Lower leg skin (tissue), 4 donors: ENCODE measurements around the gene HLX. TPM values are rescaled to one million over a fixed set of nuclear protein-coding genes. Genes with fewer than 3 reads are reported as not detected.

Source experiments
- DNase-seq, 2 donors: peaks; one replicate each; pipeline ENCODE4 v3.0.0-alpha.2; 2019; ENCODE audit warnings: low spot score in 2 of 2
- H3K4me3 ChIP-seq: fragments of 200-600 bp; sonication (generic); 2 replicates; pipeline ENCODE4 v1.5.1; 2017; ENCODE audit warnings: mild to moderate bottlenecking, low read depth; ENCODE audit not compliant: poor library complexity, severe bottlenecking
- POLR2A ChIP-seq, 2 donors: fragments of 450-650 bp; IDR thresholded peaks; one replicate each; pipeline ENCODE4 v1.6.1; 2016 to 2017; ENCODE audit warnings: antibody characterized with exemption in 2 of 2, mild to moderate bottlenecking in 1 of 2, moderate library complexity in 1 of 2
- WGBS, 2 donors: methylation state at CpG; one replicate each; pipeline ENCODE4 v1.1.5; 2018; 5-methylcytosine and 5-hydroxymethylcytosine counted together
- intact Hi-C: fragments of 100-400 bp; cut with DNase I; formaldehyde crosslinking; loops from one replicate; pipeline ENCODE4 v1.15.0; 2023; ENCODE audit warnings: low total_unique reads
- total RNA-seq, 4 donors: library from RNA; depleted of rRNA; stranded (reverse); fragments of >200 nt; gene quantifications; one replicate each; pipeline ENCODE4 v1.1.0, GENCODE V29; 2016
- TF ChIP-seq, protein P1 (sequence below), 3 donors: fragments of 450-650 bp; IDR thresholded peaks; one replicate each; pipeline ENCODE4 v1.5.1; 2016; ENCODE audit warnings: antibody characterized with exemption in 3 of 3, mild to moderate bottlenecking in 3 of 3, moderate library complexity in 2 of 3

Gene HLX
- total RNA-seq, 4 donors from 2014 or later: 2.9 to 12.9 (median 3.2) TPM

DNA sequence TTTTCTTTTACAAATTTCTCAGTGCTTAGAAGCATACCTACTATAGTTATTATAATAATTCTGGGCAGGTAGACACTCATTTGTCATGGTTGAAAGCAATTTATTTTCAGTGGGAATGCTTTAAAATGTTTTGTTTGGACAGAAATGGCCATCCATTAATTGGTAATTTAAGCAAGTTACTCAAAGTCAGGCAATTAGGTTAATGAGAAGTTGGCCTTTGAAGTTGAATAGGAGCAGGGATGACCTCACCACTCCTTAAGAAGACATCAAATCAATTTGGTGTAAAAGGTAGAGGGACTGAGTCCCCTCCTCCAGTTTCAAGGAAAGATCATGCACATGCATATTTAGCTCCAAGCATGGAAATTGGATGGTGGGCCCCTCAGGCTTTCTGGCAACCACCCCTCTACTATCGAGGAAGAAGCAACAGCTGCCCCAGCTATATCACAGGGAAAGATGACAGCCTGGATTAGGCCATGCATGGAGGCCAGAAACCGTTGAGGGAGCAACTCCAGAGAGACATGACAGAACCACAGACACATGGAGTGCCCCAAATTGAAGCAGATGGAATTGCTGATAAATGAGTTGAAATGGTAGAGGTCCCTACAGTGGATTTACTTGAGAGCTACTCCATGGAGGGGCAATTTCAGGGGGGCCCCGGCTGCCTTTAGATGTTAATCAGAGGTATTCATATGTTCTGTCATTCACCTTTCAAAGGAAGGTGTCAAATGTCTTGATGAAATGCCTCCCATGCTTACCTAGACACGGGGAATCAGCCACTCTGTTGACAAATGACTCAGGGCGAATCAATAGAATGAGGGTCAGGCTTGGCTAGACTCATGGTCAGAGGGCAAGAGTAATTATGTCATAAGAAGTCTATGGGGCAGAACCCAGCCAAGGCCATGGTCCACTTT, 26.7 kb downstream of the HLX start:
- DNase-seq: no peak
- TF ChIP-seq, protein P1, sequence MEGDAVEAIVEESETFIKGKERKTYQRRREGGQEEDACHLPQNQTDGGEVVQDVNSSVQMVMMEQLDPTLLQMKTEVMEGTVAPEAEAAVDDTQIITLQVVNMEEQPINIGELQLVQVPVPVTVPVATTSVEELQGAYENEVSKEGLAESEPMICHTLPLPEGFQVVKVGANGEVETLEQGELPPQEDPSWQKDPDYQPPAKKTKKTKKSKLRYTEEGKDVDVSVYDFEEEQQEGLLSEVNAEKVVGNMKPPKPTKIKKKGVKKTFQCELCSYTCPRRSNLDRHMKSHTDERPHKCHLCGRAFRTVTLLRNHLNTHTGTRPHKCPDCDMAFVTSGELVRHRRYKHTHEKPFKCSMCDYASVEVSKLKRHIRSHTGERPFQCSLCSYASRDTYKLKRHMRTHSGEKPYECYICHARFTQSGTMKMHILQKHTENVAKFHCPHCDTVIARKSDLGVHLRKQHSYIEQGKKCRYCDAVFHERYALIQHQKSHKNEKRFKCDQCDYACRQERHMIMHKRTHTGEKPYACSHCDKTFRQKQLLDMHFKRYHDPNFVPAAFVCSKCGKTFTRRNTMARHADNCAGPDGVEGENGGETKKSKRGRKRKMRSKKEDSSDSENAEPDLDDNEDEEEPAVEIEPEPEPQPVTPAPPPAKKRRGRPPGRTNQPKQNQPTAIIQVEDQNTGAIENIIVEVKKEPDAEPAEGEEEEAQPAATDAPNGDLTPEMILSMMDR (IDR thresholded peaks at IDR 0.05): no peak
- no peak for TF ChIP-seq POLR2A (IDR thresholded peaks at IDR 0.05)
- intact Hi-C loops: no loop called here
- no peak overlapping the region for H3K4me3 ChIP-seq
- WGBS, 2 donors: 57 to 65% methylated on average over 5 of the region's 5 CpGs

DNA sequence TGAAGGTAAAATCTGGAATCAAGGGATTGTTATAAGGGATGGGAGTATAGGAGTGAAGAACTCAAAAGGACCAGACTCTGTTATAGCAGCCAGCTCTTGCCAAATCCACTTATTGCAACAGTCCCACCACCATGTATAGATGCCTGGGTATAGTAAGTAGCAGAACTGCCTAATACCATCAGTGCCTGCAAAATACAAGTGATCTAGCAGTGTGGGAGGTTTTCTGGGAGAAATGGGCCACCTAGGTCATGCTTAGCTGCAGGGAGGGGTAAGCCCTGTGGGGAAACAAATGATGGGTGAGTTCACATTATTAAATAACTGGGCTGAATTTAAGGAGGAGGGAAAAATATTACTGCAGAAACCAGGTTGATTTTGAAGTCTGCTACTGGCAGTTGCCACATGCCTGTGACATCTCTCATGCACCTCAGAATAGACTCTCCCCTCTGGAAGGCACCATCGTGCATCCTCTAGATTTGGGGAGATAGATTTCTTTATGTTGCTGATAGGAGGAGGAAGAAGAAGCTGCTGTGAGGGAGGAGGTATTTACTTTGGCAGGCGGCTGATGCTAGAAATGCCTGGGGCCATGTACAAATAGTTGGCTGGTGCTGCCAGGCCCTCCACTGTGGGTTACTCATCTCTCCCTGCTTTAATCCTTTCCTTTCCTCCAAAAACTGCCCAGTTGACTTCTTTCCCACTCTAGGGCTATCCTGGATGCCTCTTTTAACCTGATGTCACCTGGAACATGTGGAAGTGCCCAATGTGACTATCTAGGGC, 27.5 kb downstream of the HLX start:
- intact Hi-C loops: no loop called here
- WGBS, 2 donors: 38% methylated on average over 2 of the region's 2 CpGs
- no peak for DNase-seq
- TF ChIP-seq POLR2A (IDR thresholded peaks at IDR 0.05): no peak
- TF ChIP-seq, protein P1 (IDR thresholded peaks at IDR 0.05): no peak
- no peak overlapping the region for H3K4me3 ChIP-seq

DNA sequence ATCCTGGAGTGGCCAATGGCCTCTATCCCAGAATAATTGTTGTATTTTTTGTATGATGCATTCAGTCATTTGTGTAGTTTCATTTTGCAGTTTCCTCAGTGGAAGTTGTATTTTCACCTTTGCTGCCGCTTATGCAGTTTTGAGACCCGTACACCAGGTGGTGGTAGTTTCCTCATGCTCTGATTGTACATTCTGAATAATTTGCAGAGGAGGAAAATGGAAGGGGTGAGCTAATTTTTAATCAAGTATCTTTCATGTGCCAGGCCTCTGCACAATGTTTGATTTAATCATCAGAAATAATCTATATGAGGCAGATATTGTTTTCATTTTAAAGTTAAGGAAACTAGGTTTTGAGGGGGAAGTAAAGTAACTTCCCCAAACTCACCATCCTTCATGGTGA, 29.5 kb downstream of the HLX start:
- WGBS, 2 donors: 57% methylated on average over 2 of the region's 2 CpGs
- intact Hi-C loops: no loop called here
- no peak for DNase-seq
- no peak overlapping the region for H3K4me3 ChIP-seq
- no peak for TF ChIP-seq POLR2A (IDR thresholded peaks at IDR 0.05)
- TF ChIP-seq, protein P1 (IDR thresholded peaks at IDR 0.05): no peak

DNA sequence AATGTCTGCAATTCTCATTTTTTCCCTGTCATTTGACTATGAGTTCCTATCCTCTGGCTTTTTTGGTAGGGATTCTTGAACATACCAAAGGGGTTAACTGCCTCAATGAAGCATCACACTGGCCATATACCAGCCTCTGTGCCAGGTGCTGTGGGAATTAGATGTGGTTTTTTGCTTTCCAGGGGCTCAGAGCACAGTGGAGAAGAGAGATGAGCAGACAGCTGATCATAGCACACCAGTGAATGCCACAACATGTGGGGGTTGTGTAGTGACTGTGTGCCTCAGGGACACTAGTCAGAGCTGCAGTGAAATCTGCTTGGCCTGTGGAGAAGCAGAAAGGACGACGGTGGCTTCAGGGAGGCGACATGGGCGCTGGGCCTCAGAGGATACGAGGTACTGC, 30.8 kb downstream of the HLX start:
- no peak for TF ChIP-seq POLR2A (IDR thresholded peaks at IDR 0.05)
- TF ChIP-seq, protein P1 (IDR thresholded peaks at IDR 0.05): no peak
- no peak overlapping the region for H3K4me3 ChIP-seq
- WGBS, 2 donors: 70 to 93% methylated on average over 5 of the region's 5 CpGs
- intact Hi-C loops: no loop called here
- DNase-seq: no peak

DNA sequence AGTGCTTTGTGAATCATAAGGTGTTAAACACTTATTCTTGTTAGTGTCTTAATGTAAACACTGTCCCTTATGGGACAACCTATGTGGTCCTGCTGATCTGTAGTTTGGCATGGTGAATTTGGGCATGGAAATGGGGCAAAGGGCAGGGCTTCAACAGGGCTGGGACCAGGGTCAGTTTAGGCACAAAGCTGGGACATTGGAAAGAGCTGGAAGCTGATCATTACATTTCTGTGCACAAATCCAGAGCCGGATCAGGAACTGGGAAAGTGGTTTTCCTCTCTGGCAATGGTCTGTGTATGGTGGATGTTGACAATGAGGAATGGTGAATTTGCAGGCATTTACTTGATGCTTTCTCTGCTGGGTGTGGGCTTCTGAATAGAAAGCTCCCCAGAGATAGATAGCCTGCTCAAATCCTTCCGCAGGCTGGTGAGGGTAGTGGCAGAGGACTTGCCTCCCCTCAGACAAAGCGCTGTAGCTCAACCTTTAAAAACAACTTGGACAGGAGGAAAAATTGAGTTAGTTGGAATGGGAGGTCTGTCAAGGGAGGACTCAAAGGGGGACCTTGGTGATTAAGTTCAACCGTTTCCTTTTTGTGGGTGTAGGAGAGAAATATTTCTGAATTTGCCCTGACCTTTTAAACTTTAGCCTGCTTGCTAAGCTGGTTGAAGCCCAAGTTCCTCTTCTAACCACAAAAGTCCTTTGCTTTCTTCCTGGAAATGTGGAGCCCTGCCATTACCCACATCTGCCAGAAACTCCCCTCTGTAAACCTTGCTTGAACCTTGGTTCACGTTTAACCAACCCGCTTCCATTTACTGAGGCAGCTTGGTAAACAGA, 35.3 kb downstream of the HLX start:
- H3K4me3 ChIP-seq: no peak overlapping the region
- intact Hi-C loops: no loop called here
- DNase-seq: no peak
- no peak for TF ChIP-seq POLR2A (IDR thresholded peaks at IDR 0.05)
- TF ChIP-seq, protein P1 (IDR thresholded peaks at IDR 0.05): no peak
- 66% methylated on average over 6 of the region's 6 CpGs for WGBS, 2 donors
